GM12892 (cell line): ENCODE data around the gene CAMKK2.
"Not testable (repeated sequence)": the region's sequence is repeated elsewhere in the genome, so short reads cannot be mapped to it uniquely, and the experiment has no call there.

Experiments
- POLR2AphosphoS5 ChIP-seq: IDR thresholded peaks from 2 replicates; pipeline ENCODE4 v1.6.1; 2011; ENCODE audit warnings: low read depth, low read length, control low read depth
- TAF1 ChIP-seq: IDR thresholded peaks from 2 replicates; pipeline ENCODE4 v1.6.1; 2011; ENCODE audit warnings: low read depth, mild to moderate bottlenecking, control low read depth, low read length, borderline replicate concordance

GRCh38 chr12:121282910-121283309 is 13.6 kb downstream of the CAMKK2 start:
- not testable (repeated sequence) for TF ChIP-seq TAF1, POLR2AphosphoS5
